SU-DHL-6 (cell line): ENCODE measurements around the gene MXD4.

Source experiments
- H2AFZ ChIP-seq: fragments of 200-600 bp; sonication (generic); 2 replicates; pipeline ENCODE4 v1.6.1; 2014; ENCODE audit warnings: low read depth, mild to moderate bottlenecking, moderate library complexity, mixed read lengths, antibody characterized with exemption, low read length; ENCODE audit not compliant: severe bottlenecking
- H3F3A ChIP-seq: fragments of 200-600 bp; shearing (Covaris generic); 2 replicates; pipeline ENCODE4 v1.6.0; 2016; ENCODE audit warnings: antibody characterized with exemption, mild to moderate bottlenecking; ENCODE audit not compliant: insufficient read depth
- H3K27ac ChIP-seq: fragments of 200-600 bp; sonication (generic); 2 replicates; pipeline ENCODE4 v1.5.1; 2016; ENCODE audit warnings: low read depth, mild to moderate bottlenecking, low read length, moderate library complexity, mixed read lengths
- H3K27me3 ChIP-seq: fragments of 200-600 bp; sonication (generic), shearing (Covaris generic); 2 replicates; pipeline ENCODE4 v1.6.0; 2014; ENCODE audit warnings: mild to moderate bottlenecking, low read length
- H3K36me3 ChIP-seq: fragments of 200-600 bp; sonication (generic); 2 replicates; pipeline ENCODE4 v1.6.1; 2014; ENCODE audit warnings: mild to moderate bottlenecking, low read length, mixed read lengths
- H3K4me2 ChIP-seq: fragments of 300-600, 200-600 bp; shearing (Covaris generic), sonication (generic); 2 replicates; pipeline ENCODE4 v1.6.0; 2014; ENCODE audit warnings: low read length, low read depth, mild to moderate bottlenecking; ENCODE audit not compliant: poor library complexity, severe bottlenecking
- H3K4me3 ChIP-seq: fragments of 200-600 bp; sonication (generic); 2 replicates; pipeline ENCODE4 v1.5.1; 2014; ENCODE audit warnings: antibody characterized with exemption, low read length, mild to moderate bottlenecking, mixed read lengths; ENCODE audit not compliant: insufficient read depth, poor library complexity, severe bottlenecking
- H3K79me2 ChIP-seq: fragments of 200-600 bp; sonication (generic); 2 replicates; pipeline ENCODE4 v1.6.1; 2014; ENCODE audit warnings: mild to moderate bottlenecking, low read length, moderate library complexity; ENCODE audit not compliant: insufficient read depth
- H3K9ac ChIP-seq: fragments of 200-600 bp; sonication (generic); 2 replicates; pipeline ENCODE4 v1.7.0; 2014; ENCODE audit warnings: mild to moderate bottlenecking, low read length
- H3K9me2 ChIP-seq: fragments of 200-600 bp; sonication (generic); replicated peaks from 2 replicates; pipeline ENCODE4 v1.6.1; 2014; ENCODE audit warnings: low read length; ENCODE audit not compliant: insufficient read depth
- H3K9me3 ChIP-seq: fragments of 200-600 bp; sonication (generic); 2 replicates; pipeline ENCODE4 v1.6.1; 2014; ENCODE audit warnings: low read length, mixed read lengths; ENCODE audit not compliant: insufficient read depth
- H4K20me1 ChIP-seq: fragments of 200-600 bp; sonication (generic); 2 replicates; pipeline ENCODE4 v1.6.1; 2014; ENCODE audit warnings: low read depth, mild to moderate bottlenecking, antibody characterized with exemption, low read length, moderate library complexity, mixed read lengths
- CTCF ChIP-seq: fragments of 200-600 bp; sonication (generic); IDR thresholded peaks from one replicate; pipeline ENCODE4 v1.5.1; 2017; ENCODE audit warnings: antibody characterized with exemption, mild to moderate bottlenecking, low read length, moderate library complexity; ENCODE audit not compliant: insufficient read depth, poor library complexity, severe bottlenecking
- EZH2phosphoT487 ChIP-seq: fragments of 200-600 bp; sonication (generic), shearing (Covaris generic); conservative IDR thresholded peaks from 2 replicates; pipeline ENCODE4 v1.6.1; 2018; ENCODE audit warnings: mild to moderate bottlenecking, antibody characterized with exemption, low read length, moderate library complexity, mixed read lengths

MXD4 gene, protein sequence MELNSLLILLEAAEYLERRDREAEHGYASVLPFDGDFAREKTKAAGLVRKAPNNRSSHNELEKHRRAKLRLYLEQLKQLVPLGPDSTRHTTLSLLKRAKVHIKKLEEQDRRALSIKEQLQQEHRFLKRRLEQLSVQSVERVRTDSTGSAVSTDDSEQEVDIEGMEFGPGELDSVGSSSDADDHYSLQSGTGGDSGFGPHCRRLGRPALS

GRCh38 chr4:2261853-2262144 lies at the start of gene MXD4:
Gene MXD4, minus strand, starts transcription at chr4:2262109. Its CDS starts 129 bp downstream, at chr4:2261980.
- no peaks in the 10 kb centered on the region for H3K27me3 ChIP-seq
- TF ChIP-seq EZH2phosphoT487 (no peak), CTCF (no peak)

DNA sequence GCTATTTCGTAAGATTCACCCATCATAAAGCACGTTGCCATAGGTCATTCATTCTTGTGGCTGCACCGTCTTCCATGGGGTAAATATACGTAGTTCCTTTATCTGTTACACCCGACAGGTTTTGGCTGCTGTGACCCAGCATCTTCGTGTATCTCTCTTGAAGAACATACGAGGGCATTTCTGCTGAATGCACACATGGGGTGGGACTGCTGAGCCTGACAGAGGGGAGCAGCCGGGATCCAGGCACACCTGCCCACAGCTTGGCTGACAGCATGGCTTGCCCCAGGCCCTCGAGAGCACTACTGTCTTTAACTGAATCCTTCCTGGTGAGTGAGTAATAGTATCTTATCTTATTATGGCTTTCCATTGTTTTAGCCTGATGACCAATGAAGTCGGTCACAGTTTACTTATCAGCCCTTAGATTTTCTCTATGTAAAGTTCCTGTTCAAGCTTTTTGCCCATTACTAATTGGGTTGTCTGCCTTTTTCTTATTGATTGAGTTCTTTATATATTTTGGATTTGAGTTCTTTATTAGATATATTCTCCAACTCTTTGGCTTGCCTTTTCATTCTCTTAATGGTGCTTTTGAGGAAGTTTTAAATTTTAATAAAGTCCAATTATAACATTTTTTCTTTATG lies 45.0 kb upstream of the MXD4 start:
- H3F3A ChIP-seq = no peaks in the 10 kb centered on the region
- TF ChIP-seq EZH2phosphoT487 (no peak), CTCF (no peak)
- no peaks in the 10 kb centered on the region for H3K9me2 ChIP-seq
- H3K4me3 ChIP-seq = no peak overlapping the region
- no peak overlapping the region for H3K9ac ChIP-seq
- H3K27me3 ChIP-seq = no peaks in the 10 kb centered on the region; the same call in 1 of the 2 replicates
- H3K4me2 ChIP-seq = no peak overlapping the region
- no peaks in the 10 kb centered on the region for H3K36me3 ChIP-seq
- no peak overlapping the region for H2AFZ ChIP-seq
- no peaks in the 10 kb centered on the region for H3K79me2 ChIP-seq
- H3K27ac ChIP-seq = no peak overlapping the region
- H4K20me1 ChIP-seq = no peaks in the 10 kb centered on the region
- no peaks in the 10 kb centered on the region for H3K9me3 ChIP-seq

More at GRCh38 chr4:2261853-2262144, at the start of gene MXD4:
- no peaks in the 10 kb centered on the region for H3K79me2 ChIP-seq
- no peaks in the 10 kb centered on the region for H3F3A ChIP-seq
- peak within 1 kb of the TSS; percentile 75 for H3K4me3 ChIP-seq
- no peaks in the 10 kb centered on the region for H3K9me3 ChIP-seq
- H4K20me1 ChIP-seq = no peaks in the 10 kb centered on the region
- H3K4me2 ChIP-seq = peak within 1 kb of the TSS; percentile 80
- no peaks in the 10 kb centered on the region for H3K9me2 ChIP-seq
- peak within 1 kb of the TSS; percentile 84 for H3K9ac ChIP-seq
- peak within 1 kb of the TSS; percentile 13; the same call in 1 of the 2 replicates for H3K27ac ChIP-seq
- H3K36me3 ChIP-seq = no peaks in the 10 kb centered on the region
- peak within 1 kb of the TSS; percentile 96 for H2AFZ ChIP-seq

- no peak overlapping the region for H3K4me2 ChIP-seq
- no peak overlapping the region for H3K9ac ChIP-seq
- H2AFZ ChIP-seq = no peak overlapping the region
- no peak overlapping the region for H3K27ac ChIP-seq
- H3K4me3 ChIP-seq = no peak overlapping the region
- H3K36me3 ChIP-seq = no peaks in the 10 kb centered on the region
- H4K20me1 ChIP-seq = no peaks in the 10 kb centered on the region
- no peaks in the 10 kb centered on the region for H3K9me2 ChIP-seq
- H3K9me3 ChIP-seq = no peaks in the 10 kb centered on the region
- no peaks in the 10 kb centered on the region for H3K27me3 ChIP-seq
- TF ChIP-seq EZH2phosphoT487 = no peak
- no peaks in the 10 kb centered on the region for H3K79me2 ChIP-seq
- H3F3A ChIP-seq = no peaks in the 10 kb centered on the region
Observed at GRCh38 chr4:2305766-2306501, 44.0 kb upstream of the MXD4 start.
